OCI-LY3 (cell line): ENCODE measurements around the gene LENG9.
"Not testable (repeated sequence)": the region's sequence is repeated elsewhere in the genome, so short reads cannot be mapped to it uniquely, and the experiment has no call there.

ENCODE experiments used
- EZH2phosphoT487 ChIP-seq: fragments of 200-600 bp; shearing (Covaris generic); IDR thresholded peaks from 2 replicates; pipeline ENCODE4 v1.6.1; 2018; ENCODE audit warnings: antibody characterized with exemption, mixed run types, low read depth
- TF ChIP-seq, protein P1 (sequence below): fragments of 200-600, 300-600 bp; sonication (generic); IDR thresholded peaks from 2 replicates; pipeline ENCODE4 v1.5.1; 2014; ENCODE audit warnings: antibody characterized with exemption, low read length, low read depth

- TF ChIP-seq, protein P1, sequence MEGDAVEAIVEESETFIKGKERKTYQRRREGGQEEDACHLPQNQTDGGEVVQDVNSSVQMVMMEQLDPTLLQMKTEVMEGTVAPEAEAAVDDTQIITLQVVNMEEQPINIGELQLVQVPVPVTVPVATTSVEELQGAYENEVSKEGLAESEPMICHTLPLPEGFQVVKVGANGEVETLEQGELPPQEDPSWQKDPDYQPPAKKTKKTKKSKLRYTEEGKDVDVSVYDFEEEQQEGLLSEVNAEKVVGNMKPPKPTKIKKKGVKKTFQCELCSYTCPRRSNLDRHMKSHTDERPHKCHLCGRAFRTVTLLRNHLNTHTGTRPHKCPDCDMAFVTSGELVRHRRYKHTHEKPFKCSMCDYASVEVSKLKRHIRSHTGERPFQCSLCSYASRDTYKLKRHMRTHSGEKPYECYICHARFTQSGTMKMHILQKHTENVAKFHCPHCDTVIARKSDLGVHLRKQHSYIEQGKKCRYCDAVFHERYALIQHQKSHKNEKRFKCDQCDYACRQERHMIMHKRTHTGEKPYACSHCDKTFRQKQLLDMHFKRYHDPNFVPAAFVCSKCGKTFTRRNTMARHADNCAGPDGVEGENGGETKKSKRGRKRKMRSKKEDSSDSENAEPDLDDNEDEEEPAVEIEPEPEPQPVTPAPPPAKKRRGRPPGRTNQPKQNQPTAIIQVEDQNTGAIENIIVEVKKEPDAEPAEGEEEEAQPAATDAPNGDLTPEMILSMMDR: not testable (repeated sequence)
- not testable (repeated sequence) for TF ChIP-seq EZH2phosphoT487
These were observed 34.3 kb upstream of the LENG9 start for GRCh38 chr19:54497747-54498450.
